Colonic mucosa (tissue), 4 donors: ENCODE measurements around the gene NFIA. TPM values are rescaled to one million over a fixed set of nuclear protein-coding genes. Genes with fewer than 3 reads are reported as not detected.

ENCODE experiments used
- DNase-seq: peaks from one replicate; pipeline ENCODE4 v3.0.0-alpha.2; 2020
- H3K27ac ChIP-seq: fragments of 200-600 bp; one replicate; pipeline ENCODE4 v1.8.0; 2021
- H3K27me3 ChIP-seq: fragments of 200-600 bp; one replicate; pipeline ENCODE4 v1.8.0; 2021
- H3K36me3 ChIP-seq: fragments of 200-600 bp; one replicate; pipeline ENCODE4 v1.8.0; 2021
- H3K4me1 ChIP-seq: fragments of 200-600 bp; one replicate; pipeline ENCODE4 v1.8.0; 2021; ENCODE audit warnings: mild to moderate bottlenecking
- H3K4me3 ChIP-seq: fragments of 200-600 bp; one replicate; pipeline ENCODE4 v1.8.0; 2021
- H3K9ac ChIP-seq, 2 donors: one replicate each; pipeline ENCODE4 v1.7.0; 2013; ENCODE audit warnings: control low read depth in 2 of 2, low read depth in 2 of 2, low read length in 2 of 2
- H3K9me3 ChIP-seq: fragments of 200-600 bp; one replicate; pipeline ENCODE4 v1.8.0; 2021
- CTCF ChIP-seq: fragments of 200-600 bp; IDR thresholded peaks from one replicate; pipeline ENCODE4 v1.8.0; 2022; ENCODE audit warnings: antibody characterized with exemption, mild to moderate bottlenecking
- intact Hi-C: fragments of 100-400 bp; cut with DNase I; formaldehyde crosslinking; loops from one replicate; pipeline ENCODE4 v1.14.1; 2022
- total RNA-seq, 2 donors: library from RNA; stranded (reverse); fragmentation: NEBNext Ultra II Directional in 1 of 2; extraction: Animal tissue kit (Norgen Biotek cat#: 25700) in 1 of 2; gene quantifications; one replicate each; pipeline ENCODE4 v1.2.1, GENCODE V29; 2021
- donor health status: healthy.
- donor health status: DM: no; HTN: no; CAD: no.
- donor health status: DM: no; HTN: no; CAD: no.

Gene NFIA
- total RNA-seq, 2 donors from 2014 or later = 36.0 to 44.2 TPM

DNA sequence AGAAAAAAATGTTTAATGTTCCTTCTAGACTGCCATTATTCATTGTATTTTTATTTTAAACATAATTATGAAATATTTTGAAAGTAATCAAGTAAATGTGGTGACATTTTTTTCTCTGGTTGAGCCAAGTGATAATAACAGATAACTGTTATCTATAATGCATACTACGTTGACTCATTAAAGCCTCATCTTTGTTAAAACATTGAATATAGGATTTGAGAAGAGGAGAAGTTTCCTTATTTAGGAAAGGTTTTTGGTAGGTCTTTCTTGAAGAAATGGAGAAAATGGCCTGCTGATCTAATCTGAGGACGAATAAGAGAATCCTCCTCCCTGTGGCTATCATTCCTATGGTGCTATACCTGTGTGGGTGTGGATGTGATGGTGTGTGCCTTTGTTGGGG lies 89.0 kb downstream of the NFIA start:
- TF ChIP-seq CTCF = no peak
- H3K27me3 ChIP-seq = no peaks in the 10 kb centered on the region
- no peak for DNase-seq
- H3K9ac ChIP-seq = no peak overlapping the region
- no peak overlapping the region for H3K27ac ChIP-seq
- H3K4me1 ChIP-seq = no peaks in the 10 kb centered on the region
- no peak overlapping the region for H3K4me3 ChIP-seq
- H3K36me3 ChIP-seq = no peaks in the 10 kb centered on the region
- no peaks in the 10 kb centered on the region for H3K9me3 ChIP-seq
- intact Hi-C loops = no loop called here

DNA sequence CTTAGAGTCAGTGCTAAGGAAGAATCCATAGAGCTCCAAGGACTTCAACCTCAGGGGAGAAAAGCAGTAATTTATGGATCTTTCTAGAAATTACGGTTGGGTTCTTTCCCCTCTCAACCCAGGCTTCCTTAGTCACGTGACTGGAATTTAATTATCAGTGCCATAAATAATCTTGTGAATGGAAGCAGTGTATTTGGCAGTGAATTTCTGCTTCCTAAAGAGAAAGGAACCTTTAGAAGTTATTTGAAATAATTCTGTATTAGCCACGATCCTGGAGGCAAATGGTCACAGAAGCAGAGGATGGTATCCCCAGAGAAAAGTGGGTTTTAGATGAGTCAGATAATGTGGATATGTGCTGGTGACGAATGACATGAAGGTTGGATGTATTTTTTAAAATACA lies 89.6 kb downstream of the NFIA start:
- H3K9ac ChIP-seq = no peak overlapping the region
- TF ChIP-seq CTCF = no peak
- DNase-seq = no peak
- no peaks in the 10 kb centered on the region for H3K36me3 ChIP-seq
- intact Hi-C loops = no loop called here
- no peaks in the 10 kb centered on the region for H3K9me3 ChIP-seq
- H3K27me3 ChIP-seq = no peaks in the 10 kb centered on the region
- H3K4me1 ChIP-seq = no peaks in the 10 kb centered on the region
- no peak overlapping the region for H3K27ac ChIP-seq
- H3K4me3 ChIP-seq = no peak overlapping the region

DNA sequence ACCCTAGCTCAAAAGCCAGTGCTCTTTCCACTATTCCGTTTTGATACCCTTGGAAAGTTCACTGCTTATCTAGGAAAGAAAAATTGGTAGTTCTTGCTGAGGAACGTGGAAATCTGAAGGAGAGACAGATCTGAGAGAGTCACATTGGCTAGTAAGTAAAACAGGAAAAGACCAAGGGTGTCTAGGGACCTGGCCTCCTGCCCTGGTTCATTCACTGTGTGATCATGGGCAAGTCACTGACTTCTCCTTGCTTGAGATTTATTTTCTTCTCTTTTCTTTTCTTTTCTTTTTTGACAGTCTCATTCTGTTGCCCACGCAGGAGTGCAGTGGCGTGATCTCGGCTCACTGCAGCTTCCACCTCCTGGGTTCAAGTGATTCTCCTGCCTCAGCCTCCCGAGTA lies 90.8 kb downstream of the NFIA start:
- no peak overlapping the region for H3K27ac ChIP-seq

DNA sequence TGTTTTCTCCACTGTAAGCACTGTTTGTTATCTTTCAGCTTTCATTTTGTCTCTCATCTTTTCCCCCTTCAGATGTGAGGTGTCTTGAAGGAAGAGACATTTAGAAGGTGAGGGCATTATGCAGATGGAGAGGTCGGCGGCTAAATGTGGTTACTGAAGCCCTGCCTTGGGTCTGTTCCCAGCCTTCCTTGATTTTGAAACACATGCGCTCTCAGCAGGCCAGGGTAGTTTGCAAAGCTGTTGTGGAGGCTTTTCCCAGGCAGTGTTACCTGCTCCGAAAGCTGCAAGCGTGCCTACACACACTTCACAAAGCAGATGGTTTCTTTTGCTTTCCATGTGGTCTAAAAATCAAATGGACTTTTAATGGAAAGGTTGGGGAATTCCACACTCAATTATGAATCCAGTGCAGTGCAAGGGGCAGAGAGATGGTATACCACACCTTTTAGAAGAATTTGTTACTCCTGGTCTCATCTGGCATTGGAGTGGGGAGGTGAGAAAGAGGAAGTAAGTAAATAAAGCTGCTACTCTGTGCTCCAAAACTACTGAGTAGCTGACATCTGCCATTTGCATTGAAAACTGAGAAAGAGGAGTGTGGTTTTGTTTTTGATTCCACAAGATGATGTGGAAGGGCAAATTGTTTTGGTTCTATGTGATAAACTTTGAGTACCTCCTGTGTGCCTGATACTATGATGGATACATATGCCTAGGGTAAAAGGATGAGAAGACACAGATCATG lies 91.9 kb downstream of the NFIA start:
- Histone ChIP-seq H3K27me3 (no peaks in the 10 kb centered on the region), H3K36me3 (no peaks in the 10 kb centered on the region), H3K9me3 (no peaks in the 10 kb centered on the region), H3K4me1 (no peaks in the 10 kb centered on the region), H3K9ac (no peak overlapping the region), H3K27ac (no peak overlapping the region), H3K4me3 (no peak overlapping the region)
- DNase-seq = no peak
- intact Hi-C loops = no loop called here
- TF ChIP-seq CTCF = no peak

More for the DNA sequence above, 90.8 kb downstream of the NFIA start:
- H3K9ac ChIP-seq = no peak overlapping the region
- intact Hi-C loops = no loop called here
- no peak overlapping the region for H3K4me3 ChIP-seq
- no peaks in the 10 kb centered on the region for H3K27me3 ChIP-seq
- no peaks in the 10 kb centered on the region for H3K36me3 ChIP-seq
- no peak for TF ChIP-seq CTCF
- no peak for DNase-seq
- no peaks in the 10 kb centered on the region for H3K9me3 ChIP-seq
- H3K4me1 ChIP-seq = no peaks in the 10 kb centered on the region

- H3K9me3 ChIP-seq = no peaks in the 10 kb centered on the region
- H3K27me3 ChIP-seq = no peaks in the 10 kb centered on the region
- H3K4me3 ChIP-seq = no peak overlapping the region
- H3K27ac ChIP-seq = no peak overlapping the region
- TF ChIP-seq CTCF = no peak
- DNase-seq = no peak
- no peak overlapping the region for H3K9ac ChIP-seq
- intact Hi-C loops = no loop called here
- no peaks in the 10 kb centered on the region for H3K4me1 ChIP-seq
- no peaks in the 10 kb centered on the region for H3K36me3 ChIP-seq
Measured at GRCh38 chr1:61175976-61176375, 93.6 kb downstream of the NFIA start.
